Mesendoderm (in vitro differentiated cells): Measurements from ENCODE around the gene KAZN.

ENCODE experiments used
- DNase-seq: peaks from one replicate; pipeline ENCODE4 v3.0.0; 2013
- H2AK5ac ChIP-seq: 2 replicates; pipeline ENCODE4 v1.6.1; 2013; ENCODE audit warnings: low read length, inconsistent platforms
- H2BK120ac ChIP-seq: 2 replicates; pipeline ENCODE4 v1.6.1; 2013; ENCODE audit warnings: low read depth, mild to moderate bottlenecking, low read length, moderate library complexity, mixed read lengths
- H2BK15ac ChIP-seq: replicated peaks from 2 replicates; pipeline ENCODE4 v1.6.1; 2013; ENCODE audit warnings: low read depth, mild to moderate bottlenecking, moderate library complexity
- H2BK5ac ChIP-seq: 2 replicates; pipeline ENCODE4 v1.6.1; 2013; ENCODE audit warnings: low read length, inconsistent platforms
- H3K18ac ChIP-seq: 2 replicates; pipeline ENCODE4 v1.6.1; 2013; ENCODE audit warnings: mild to moderate bottlenecking, low read length, mixed read lengths
- H3K23ac ChIP-seq: one replicate; pipeline ENCODE4 v1.6.1; 2013; ENCODE audit warnings: low read length
- H3K27ac ChIP-seq: 2 replicates; pipeline ENCODE4 v1.5.1; 2013; ENCODE audit warnings: low read depth, mild to moderate bottlenecking, inconsistent platforms, low read length, moderate library complexity
- H3K27me3 ChIP-seq: 2 replicates; pipeline ENCODE4 v1.6.1; 2013; ENCODE audit warnings: low read length, control low read depth, mild to moderate bottlenecking, inconsistent platforms; ENCODE audit not compliant: insufficient read depth, poor library complexity
- H3K36me3 ChIP-seq: 2 replicates; pipeline ENCODE4 v1.6.1; 2013; ENCODE audit warnings: low read length, inconsistent platforms; ENCODE audit not compliant: control insufficient read depth, insufficient read depth
- H3K4ac ChIP-seq: one replicate; pipeline ENCODE4 v1.6.1; 2013; ENCODE audit warnings: low read depth, mild to moderate bottlenecking, low read length, moderate library complexity
- H3K4me1 ChIP-seq: 2 replicates; pipeline ENCODE4 v1.6.1; 2013; ENCODE audit warnings: low read depth, low read length, inconsistent platforms; ENCODE audit not compliant: control insufficient read depth
- H3K4me2 ChIP-seq: 2 replicates; pipeline ENCODE4 v1.6.1; 2013; ENCODE audit warnings: low read length
- H3K4me3 ChIP-seq: 2 replicates; pipeline ENCODE4 v1.5.1; 2013; ENCODE audit warnings: mild to moderate bottlenecking, low read length
- H3K56ac ChIP-seq: one replicate; pipeline ENCODE4 v1.6.1; 2013; ENCODE audit warnings: low read length
- H3K79me1 ChIP-seq: 2 replicates; pipeline ENCODE4 v1.6.1; 2013; ENCODE audit warnings: low read length, inconsistent platforms
- H3K79me2 ChIP-seq: 2 replicates; pipeline ENCODE4 v1.6.1; 2013; ENCODE audit warnings: mild to moderate bottlenecking, low read length; ENCODE audit not compliant: control insufficient read depth, insufficient read depth
- H3K9ac ChIP-seq: 2 replicates; pipeline ENCODE4 v1.6.1; 2013; ENCODE audit warnings: low read length, inconsistent platforms
- H4K5ac ChIP-seq: one replicate; pipeline ENCODE4 v1.6.1; 2013; ENCODE audit warnings: low read length
- H4K8ac ChIP-seq: one replicate; pipeline ENCODE4 v1.6.1; 2013; ENCODE audit warnings: low read depth, mild to moderate bottlenecking, control low read depth, low read length, moderate library complexity
- WGBS: extraction: QIAGEN DNeasy Blood & Tissue Kit; methylation state at CpG from one replicate; pipeline ENCODE4 v1.1.7; 2013; ENCODE audit warnings: low lambda C conversion rate, missing lambda C conversion rate; ENCODE audit not compliant: insufficient coverage; ENCODE audit errors: extremely low coverage; 5-methylcytosine and 5-hydroxymethylcytosine counted together

Gene KAZN

GRCh38 chr1:14862114-14862771, 263.8 kb downstream of the KAZN start:
- H3K18ac ChIP-seq: no peak overlapping the region
- WGBS: no CpG with 5 or more reads among the region's 13 CpGs
- no peak overlapping the region for H3K4me3 ChIP-seq

GRCh38 chr1:14865106-14865505, 266.6 kb downstream of the KAZN start:
- no peak overlapping the region for H4K8ac ChIP-seq
- no peak overlapping the region for H4K5ac ChIP-seq
- no peaks in the 10 kb centered on the region for H3K36me3 ChIP-seq
- no CpG with 5 or more reads among the region's 5 CpGs for WGBS
- H3K23ac ChIP-seq: no peak overlapping the region
- no peak overlapping the region for H2BK15ac ChIP-seq
- H3K79me2 ChIP-seq: no peaks in the 10 kb centered on the region
- peaks cover 2% of the 10 kb centered on the region for H3K79me1 ChIP-seq
- no peak overlapping the region for H3K18ac ChIP-seq
- no peak overlapping the region for H3K4me3 ChIP-seq
- H3K9ac ChIP-seq: no peak overlapping the region
- no peaks in the 10 kb centered on the region for H3K27me3 ChIP-seq
- H2AK5ac ChIP-seq: no peak overlapping the region
- no peak overlapping the region for H3K27ac ChIP-seq
- no peak overlapping the region for H3K56ac ChIP-seq
- H3K4me2 ChIP-seq: no peak overlapping the region
- no peak overlapping the region for H2BK5ac ChIP-seq
- no peak overlapping the region for H3K4ac ChIP-seq
- peaks cover 2% of the 10 kb centered on the region for H3K4me1 ChIP-seq
- no peak overlapping the region for H2BK120ac ChIP-seq
- no peak for DNase-seq

More at GRCh38 chr1:14862114-14862771, 263.8 kb downstream of the KAZN start:
- Histone ChIP-seq H3K79me1 (no peaks in the 10 kb centered on the region), H4K8ac (no peak overlapping the region), H3K27me3 (no peaks in the 10 kb centered on the region), H2BK15ac (no peak overlapping the region), H3K79me2 (no peaks in the 10 kb centered on the region), H3K4me2 (no peak overlapping the region), H3K23ac (no peak overlapping the region), H2AK5ac (no peak overlapping the region), H2BK5ac (no peak overlapping the region), H3K9ac (no peak overlapping the region), H3K27ac (no peak overlapping the region), H3K56ac (no peak overlapping the region), H2BK120ac (no peak overlapping the region), H3K36me3 (no peaks in the 10 kb centered on the region), H3K4me1 (peaks cover 2% of the 10 kb centered on the region), H4K5ac (no peak overlapping the region), H3K4ac (no peak overlapping the region)
- DNase-seq: peak; percentile 69

- Histone ChIP-seq H3K27ac (no peak overlapping the region), H3K79me1 (peaks cover 4% of the 10 kb centered on the region), H2BK120ac (no peak overlapping the region), H3K4me3 (no peak overlapping the region), H3K36me3 (no peaks in the 10 kb centered on the region), H3K9ac (no peak overlapping the region), H4K8ac (no peak overlapping the region), H3K27me3 (no peaks in the 10 kb centered on the region), H3K56ac (no peak overlapping the region), H3K4ac (no peak overlapping the region), H3K18ac (no peak overlapping the region), H3K4me2 (no peak overlapping the region), H4K5ac (no peak overlapping the region), H3K23ac (no peak overlapping the region), H2BK15ac (no peak overlapping the region), H3K79me2 (no peaks in the 10 kb centered on the region), H3K4me1 (peaks cover 2% of the 10 kb centered on the region), H2AK5ac (no peak overlapping the region), H2BK5ac (no peak overlapping the region)
- WGBS: no CpG with 5 or more reads among the region's 14 CpGs
- DNase-seq: no peak
Observed at GRCh38 chr1:14866911-14867612, 268.6 kb downstream of the KAZN start.

GRCh38 chr1:14869187-14869586, 270.7 kb downstream of the KAZN start:
- DNase-seq: no peak
- H2AK5ac ChIP-seq: no peak overlapping the region

GRCh38 chr1:14871218-14871970, 272.9 kb downstream of the KAZN start:
- no peak overlapping the region for H4K5ac ChIP-seq
- H3K18ac ChIP-seq: no peak overlapping the region
- H2BK120ac ChIP-seq: no peak overlapping the region
- no peaks in the 10 kb centered on the region for H3K79me2 ChIP-seq
- H3K27ac ChIP-seq: no peak overlapping the region
- H2BK15ac ChIP-seq: no peak overlapping the region
- no peak overlapping the region for H3K23ac ChIP-seq
- WGBS: no CpG with 5 or more reads among the region's 6 CpGs
- no peak overlapping the region for H4K8ac ChIP-seq
- no peak overlapping the region for H3K56ac ChIP-seq
- H3K79me1 ChIP-seq: peaks cover 4% of the 10 kb centered on the region
- H2AK5ac ChIP-seq: peak overlapping the region; percentile 46
- no peaks in the 10 kb centered on the region for H3K27me3 ChIP-seq
- H2BK5ac ChIP-seq: peak overlapping the region; percentile 6
- no peak for DNase-seq
- no peak overlapping the region for H3K4me3 ChIP-seq
- H3K36me3 ChIP-seq: no peaks in the 10 kb centered on the region
- peaks cover 8% of the 10 kb centered on the region for H3K4me1 ChIP-seq
- no peak overlapping the region for H3K9ac ChIP-seq
- H3K4ac ChIP-seq: no peak overlapping the region
- H3K4me2 ChIP-seq: no peak overlapping the region

More at GRCh38 chr1:14869187-14869586, 270.7 kb downstream of the KAZN start:
- Histone ChIP-seq H3K4me3 (no peak overlapping the region), H2BK15ac (no peak overlapping the region), H3K18ac (no peak overlapping the region), H3K27me3 (no peaks in the 10 kb centered on the region), H3K56ac (no peak overlapping the region), H3K4me1 (peaks cover 2% of the 10 kb centered on the region), H2BK120ac (no peak overlapping the region), H3K23ac (no peak overlapping the region), H4K5ac (no peak overlapping the region), H4K8ac (no peak overlapping the region), H3K27ac (no peak overlapping the region), H3K4me2 (no peak overlapping the region), H3K9ac (no peak overlapping the region), H3K79me1 (peaks cover 4% of the 10 kb centered on the region), H3K36me3 (no peaks in the 10 kb centered on the region), H3K79me2 (no peaks in the 10 kb centered on the region), H3K4ac (no peak overlapping the region), H2BK5ac (no peak overlapping the region)
- no CpG with 5 or more reads among the region's 4 CpGs for WGBS
